GM19238 (cell line): Measurements from ENCODE around the gene SLC5A6.

Experiments used
- DNase-seq: peaks from one replicate; pipeline ENCODE4 v3.0.0; 2011; ENCODE audit warnings: low spot score; ENCODE audit not compliant: insufficient read length

Gene SLC5A6

GRCh38 chr2:27211943-27212625 lies at the start of gene SLC5A6, which contains the start of gene ATRAID:
Gene SLC5A6 (minus strand): TSS chr2:27212268. CDS start chr2:27207650, 4,618 bp downstream.
Gene ATRAID (plus strand): TSS chr2:27212041. CDS start chr2:27212369, 328 bp downstream.
- peak; percentile 97 for DNase-seq

GRCh38 chr2:27261241-27261925 lies 49.3 kb upstream of the SLC5A6 start:
- no peak for DNase-seq

GRCh38 chr2:27258051-27258450 lies 46.0 kb upstream of the SLC5A6 start:
- DNase-seq: no peak

- no peak for DNase-seq
Measured at GRCh38 chr2:27256855-27257454, 44.9 kb upstream of the SLC5A6 start.

GRCh38 chr2:27255660-27256059 lies 43.6 kb upstream of the SLC5A6 start:
- DNase-seq: no peak

- DNase-seq: no peak
Measured at GRCh38 chr2:27255187-27255586, 43.1 kb upstream of the SLC5A6 start.

- DNase-seq: no peak
Measured at GRCh38 chr2:27251766-27252165, 39.7 kb upstream of the SLC5A6 start.

GRCh38 chr2:27250652-27251379 lies 38.7 kb upstream of the SLC5A6 start:
- no peak for DNase-seq

GRCh38 chr2:27249891-27250651 lies 38.0 kb upstream of the SLC5A6 start:
- peak; percentile 57 for DNase-seq

GRCh38 chr2:27249159-27249890 lies 37.3 kb upstream of the SLC5A6 start:
- no peak for DNase-seq

GRCh38 chr2:27247893-27248292 lies 35.8 kb upstream of the SLC5A6 start:
- no peak for DNase-seq

- DNase-seq: no peak
Measured at GRCh38 chr2:27245626-27246025, 33.6 kb upstream of the SLC5A6 start.

- no peak for DNase-seq
Measured at GRCh38 chr2:27245116-27245515, 33.0 kb upstream of the SLC5A6 start.

GRCh38 chr2:27243391-27244130 lies 31.5 kb upstream of the SLC5A6 start:
- DNase-seq: no peak

GRCh38 chr2:27242614-27242951 lies 30.5 kb upstream of the SLC5A6 start:
- DNase-seq: no peak

- DNase-seq: no peak
Measured at GRCh38 chr2:27241761-27242613, 29.9 kb upstream of the SLC5A6 start.

- DNase-seq: no peak
Measured at GRCh38 chr2:27240406-27240805, 28.3 kb upstream of the SLC5A6 start.

GRCh38 chr2:27238976-27239375 lies 26.9 kb upstream of the SLC5A6 start:
- DNase-seq: no peak
